ENCODE measurements around the gene LIMA1.
A peak's percentile ranks its signal among the peaks of the same experiment; 100 is the strongest.
"Not testable (repeated sequence)": the region's sequence is repeated elsewhere in the genome, so short reads cannot be mapped to it uniquely, and the experiment has no call there.

Gene LIMA1

DNA sequence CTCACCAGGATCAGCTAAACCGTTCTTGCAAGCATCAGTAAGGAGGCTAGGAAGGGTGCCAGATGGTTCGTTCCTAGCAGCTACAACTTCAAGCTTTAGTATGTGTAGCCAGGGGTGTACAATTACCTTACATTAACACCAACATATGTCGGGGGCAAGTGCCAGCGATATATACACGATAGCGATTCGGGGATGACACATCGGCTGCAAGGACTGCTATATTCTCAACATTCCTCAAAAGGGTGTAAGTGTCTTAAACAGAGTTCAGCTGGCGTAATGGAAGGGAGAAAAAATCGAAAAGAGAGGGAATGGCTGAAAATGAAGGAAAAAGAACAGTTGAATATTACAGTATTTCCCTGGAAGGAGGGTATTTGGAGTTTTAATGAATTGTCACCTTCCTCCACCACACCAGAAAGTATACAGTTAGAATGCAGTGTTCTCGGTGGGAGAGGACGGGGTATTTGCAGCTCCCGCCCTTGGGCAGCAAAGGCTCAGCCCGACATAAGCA lies 545 bp downstream of the LIMA1 start:
- DNase-seq: no peak

DNA sequence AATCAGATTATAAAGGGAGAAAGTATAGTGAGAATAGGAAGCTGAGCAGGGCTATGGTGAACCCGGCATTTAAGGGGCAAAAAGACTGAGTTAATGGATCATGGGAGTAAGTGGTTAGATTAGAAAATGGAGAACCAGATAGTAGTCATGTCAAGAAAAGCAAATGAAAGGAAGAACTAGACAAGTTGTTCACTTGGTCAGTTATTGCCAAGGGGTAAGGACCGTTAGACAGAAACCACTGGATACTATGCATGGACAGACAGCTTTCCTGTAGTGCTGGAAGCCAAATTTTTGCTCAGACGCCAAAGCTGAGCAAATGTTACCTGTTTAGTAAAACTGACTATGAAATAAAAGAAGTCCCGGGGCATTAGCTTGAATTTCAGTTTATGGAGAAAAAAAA lies 3.8 kb downstream of the LIMA1 start:
- no peak for DNase-seq

DNA sequence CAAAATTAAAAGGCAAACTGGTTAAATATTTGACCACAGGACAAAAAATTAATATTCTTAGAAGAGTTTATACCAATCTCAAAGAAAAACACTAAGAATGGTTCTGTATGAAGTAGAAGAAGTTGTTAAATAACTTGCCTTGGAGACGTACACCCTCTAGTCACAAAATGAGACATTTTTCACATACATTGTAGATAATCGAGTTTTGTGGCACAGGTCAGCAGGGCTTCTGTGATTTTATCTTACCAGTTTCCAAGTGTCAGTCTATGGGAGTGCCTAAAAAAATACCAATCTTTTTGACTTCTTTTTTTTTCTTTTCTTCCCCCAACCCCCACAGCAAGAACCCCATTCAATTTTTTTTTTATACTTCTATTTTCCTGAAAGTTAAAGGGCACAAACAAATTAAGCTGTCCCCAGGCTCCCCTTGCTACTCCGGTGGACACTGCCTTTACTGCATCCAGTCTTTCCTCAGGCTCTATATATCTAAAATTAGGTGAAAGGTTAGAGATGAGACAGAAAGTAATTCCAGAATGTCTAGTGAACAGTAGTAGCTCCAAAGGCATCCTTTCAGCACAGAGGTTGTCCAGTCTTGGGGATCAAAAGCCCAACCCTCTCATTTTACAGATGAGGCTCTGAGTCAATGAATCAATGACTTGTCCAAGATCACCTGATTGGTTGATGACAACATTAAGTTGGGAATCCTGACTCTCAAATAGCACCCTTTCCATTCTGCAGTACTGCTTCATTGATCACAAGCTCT lies 6.2 kb downstream of the LIMA1 start:
- DNase-seq: no peak

DNA sequence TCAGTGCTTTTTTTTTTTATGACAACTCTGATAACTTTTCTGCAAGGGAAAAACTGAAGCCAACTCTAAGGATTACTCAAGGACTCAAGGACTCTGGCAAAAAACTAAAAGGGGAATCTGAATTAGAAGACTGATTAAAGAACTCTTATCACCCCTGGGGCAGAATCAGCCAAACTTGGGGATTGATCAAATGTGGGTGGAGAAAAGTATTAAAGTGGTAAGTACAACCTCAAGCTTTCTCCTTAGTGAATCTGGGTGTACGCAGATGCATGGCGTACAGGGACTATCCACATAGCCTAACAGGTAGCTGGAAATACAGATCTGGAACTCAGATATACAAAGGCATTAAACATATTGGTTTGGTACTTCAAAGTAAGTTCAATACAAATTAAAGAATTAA lies 7.3 kb downstream of the LIMA1 start:
- no peak for DNase-seq

DNA sequence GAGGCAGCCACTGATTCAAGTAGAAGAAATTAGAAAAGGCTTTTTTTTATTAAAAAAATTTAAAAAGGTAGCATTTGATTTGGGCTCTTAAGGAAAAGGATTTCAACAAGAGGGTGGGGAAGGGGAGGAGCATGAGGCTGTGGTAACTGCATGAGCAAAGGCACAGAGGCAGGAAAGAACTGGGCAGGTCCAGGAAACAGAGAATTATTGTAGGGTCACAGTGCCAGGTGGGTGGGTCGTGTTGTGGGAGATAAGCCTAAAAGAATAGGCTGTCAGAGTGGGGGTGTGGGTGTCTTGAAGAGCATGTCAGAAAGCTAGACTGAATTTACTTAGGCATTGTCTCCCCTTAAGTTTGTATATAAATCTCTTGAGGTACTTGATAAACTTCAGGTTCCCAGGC lies 7.8 kb downstream of the LIMA1 start:
- no peak for DNase-seq

DNA sequence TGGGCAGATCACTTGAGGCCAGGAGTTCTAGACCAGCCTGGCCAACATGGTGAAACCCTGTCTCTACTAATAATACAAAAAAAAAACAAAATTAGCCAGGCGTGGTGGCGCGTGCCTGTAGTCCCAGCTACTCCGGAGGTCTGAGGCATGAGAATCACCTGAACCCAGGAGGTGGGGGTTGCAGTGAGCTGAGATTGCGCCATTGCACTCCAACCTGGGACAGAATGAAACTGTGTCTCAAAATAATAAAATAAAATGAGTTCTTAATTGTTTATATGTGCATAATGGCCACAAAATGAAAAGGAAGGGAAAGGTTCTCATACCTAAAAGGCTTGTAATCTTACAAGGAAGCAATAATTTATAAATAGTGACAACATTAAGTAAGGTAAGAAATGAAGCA lies 8.2 kb downstream of the LIMA1 start:
- DNase-seq: not testable (repeated sequence)

DNA sequence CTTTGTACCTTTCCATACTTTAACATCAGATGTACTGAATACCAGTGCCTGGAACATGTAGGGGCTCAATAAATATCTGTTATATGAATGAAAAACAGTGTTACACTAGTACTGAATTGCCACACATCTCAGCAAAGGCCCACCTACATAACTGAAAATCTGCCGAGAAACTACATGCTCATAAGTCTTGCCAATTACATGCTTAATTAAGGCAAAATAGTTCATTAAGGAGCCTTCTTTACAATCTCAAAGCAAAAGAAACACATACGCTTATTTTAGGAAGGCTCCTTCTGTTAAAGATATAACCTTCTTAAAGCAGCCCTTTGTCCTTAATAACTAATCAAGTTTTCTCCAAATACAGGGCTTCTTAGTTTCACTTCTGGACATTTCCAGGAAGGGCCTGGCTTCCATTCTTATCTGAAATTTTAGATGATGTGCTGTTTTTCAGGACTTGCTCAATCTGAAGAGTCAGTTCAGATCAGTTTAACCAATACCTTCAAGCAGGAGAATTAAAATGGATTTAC lies 11.5 kb downstream of the LIMA1 start:
- DNase-seq: no peak

DNA sequence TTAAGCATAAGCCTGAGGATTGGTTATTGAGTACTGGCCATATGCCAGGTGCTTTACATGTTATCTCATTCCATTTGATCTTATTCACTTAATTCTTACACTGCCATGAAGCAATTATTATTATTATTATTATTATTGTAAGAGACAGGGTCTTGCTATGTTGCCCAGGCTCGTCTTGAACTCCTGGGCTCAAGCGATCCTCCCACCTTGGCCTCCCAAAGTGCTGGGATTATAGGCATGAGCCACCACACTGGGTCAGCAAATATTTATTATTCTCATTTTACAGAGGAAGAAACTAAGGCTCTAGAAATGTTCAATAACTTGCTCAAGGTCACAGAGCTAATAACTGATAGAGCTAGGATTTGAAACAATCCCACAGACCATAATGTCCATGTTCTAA lies 14.8 kb downstream of the LIMA1 start:
- DNase-seq: no peak

DNA sequence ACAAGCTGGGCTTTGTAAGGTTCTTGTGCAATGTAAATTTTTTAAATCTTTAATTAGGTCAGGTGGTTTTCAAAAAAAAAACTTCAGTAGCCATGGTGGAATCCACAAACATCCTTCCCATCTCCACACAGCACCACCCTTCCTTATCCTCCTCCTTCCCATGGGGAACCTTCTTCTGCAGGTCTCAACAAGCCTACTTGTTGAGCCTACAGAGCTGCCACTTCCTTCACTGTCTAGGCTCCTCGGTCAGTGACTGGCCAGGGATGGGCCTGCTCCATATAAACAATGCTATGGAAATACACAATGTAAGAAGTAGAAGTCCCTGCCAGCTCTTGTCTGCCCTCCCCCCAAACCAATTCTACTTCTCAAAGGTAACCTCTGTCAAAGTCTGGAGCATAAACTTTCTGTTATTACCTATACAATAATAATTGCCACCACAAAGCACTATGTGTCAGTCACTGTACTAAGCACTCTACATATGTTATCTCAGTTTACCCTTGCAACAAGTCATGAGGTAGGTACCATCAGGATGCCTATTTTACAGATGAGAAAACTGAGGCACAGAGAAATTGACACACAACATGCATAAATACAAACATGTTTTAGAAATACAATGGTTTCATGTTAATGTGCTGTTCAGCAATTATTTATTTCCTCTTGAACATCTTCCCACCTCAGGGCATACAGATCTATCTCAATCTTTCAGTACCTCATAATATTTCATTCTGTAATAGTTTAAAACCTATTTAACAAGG lies 17.4 kb downstream of the LIMA1 start:
- no peak for DNase-seq

DNA sequence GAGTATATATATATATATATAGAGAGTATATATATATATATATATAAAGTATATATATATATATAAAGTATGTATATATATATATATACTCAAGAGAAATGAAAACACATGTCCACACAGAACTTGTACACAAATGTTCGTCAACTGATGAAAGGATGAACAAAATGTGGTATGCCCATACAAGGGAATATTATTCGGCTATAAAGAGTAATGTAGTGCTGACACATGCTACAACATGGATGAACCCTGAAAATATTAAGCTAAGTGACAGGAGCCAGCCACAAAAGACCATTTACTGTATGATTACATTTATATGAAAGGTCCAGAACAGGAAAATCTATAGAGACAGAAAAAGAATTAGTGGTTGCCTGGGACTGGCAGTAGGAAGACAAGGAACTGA lies 19.5 kb downstream of the LIMA1 start:
- no peak for DNase-seq

DNA sequence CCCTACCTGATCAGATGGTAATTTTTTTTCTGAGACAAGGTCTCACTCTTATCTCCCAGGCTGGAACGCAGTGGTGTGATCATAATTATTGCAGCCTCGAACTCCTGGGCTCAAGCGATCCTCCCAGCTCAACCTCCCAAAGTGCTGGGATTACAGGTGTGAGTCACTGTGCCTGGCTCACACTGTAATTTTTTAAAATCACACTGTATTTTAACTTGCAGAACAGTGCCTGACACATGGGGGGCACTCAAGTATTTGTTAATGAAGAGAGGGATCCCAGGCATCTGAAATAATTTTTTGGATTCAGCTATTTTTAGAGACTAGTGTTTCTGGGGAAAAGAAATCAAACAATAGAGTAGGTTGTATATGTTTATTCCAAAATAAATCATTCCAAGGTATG lies 21.7 kb downstream of the LIMA1 start:
- DNase-seq: no peak

DNA sequence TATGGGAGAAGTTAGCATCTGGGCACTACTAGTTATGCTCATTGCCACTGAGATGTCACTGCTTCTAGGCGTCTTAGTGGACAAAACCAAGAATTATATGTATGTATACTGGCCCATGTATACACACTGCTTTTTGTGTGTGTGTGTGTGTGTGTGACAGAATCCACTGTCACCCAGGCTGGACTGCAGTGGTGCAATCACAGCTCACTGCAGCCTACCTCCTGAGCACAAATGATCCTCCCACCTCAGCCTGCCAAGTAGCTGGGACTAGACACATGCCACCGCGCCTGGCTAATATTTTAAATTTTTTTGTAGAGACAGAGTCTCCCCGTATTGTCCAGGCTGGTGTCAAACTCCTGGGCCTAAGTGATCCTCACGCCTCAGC lies 25.2 kb downstream of the LIMA1 start:
- no peak for DNase-seq

DNA sequence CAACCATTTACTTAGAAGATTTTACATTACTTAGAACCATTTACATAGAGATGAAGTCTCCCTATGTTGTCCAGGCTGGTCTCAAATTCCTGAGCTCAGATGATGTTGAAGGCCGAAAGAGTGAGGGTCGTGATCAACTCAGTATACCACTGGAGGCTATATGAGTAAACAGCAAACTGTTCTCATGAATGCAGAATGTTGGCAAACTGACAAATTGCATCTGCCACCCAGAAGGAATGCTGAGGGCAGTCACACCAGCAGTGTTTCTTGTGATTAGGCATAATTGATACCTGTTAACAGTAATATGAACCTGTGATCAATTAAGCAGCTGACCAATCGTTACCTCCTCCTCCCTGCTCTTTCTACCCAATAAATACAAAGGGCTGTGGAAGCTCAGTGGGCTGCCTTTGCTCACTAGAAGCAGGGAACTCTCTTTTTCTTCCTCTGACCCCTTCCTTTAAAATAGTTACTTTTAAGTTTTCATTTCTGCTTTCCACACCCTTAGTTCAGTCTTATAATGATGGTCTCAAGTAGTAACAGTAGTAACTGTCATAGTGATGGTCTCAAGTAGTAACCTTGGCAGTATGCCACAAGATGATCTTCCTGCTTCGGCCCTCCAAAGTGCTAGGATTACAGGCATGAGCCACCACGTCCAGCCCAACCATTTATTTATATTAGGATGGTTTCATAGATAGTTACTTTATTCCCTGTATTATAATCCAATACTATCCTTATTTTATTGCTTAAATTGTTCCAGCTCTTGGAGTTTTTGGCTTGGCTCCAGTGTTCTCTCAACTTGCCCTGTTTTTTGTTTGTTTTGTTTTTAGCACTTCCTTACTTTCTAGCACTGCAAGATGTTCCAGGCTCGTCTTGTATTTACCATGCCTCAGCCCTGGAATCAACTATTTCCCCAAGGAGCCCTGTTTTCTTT lies 25.8 kb downstream of the LIMA1 start:
- DNase-seq: no peak

DNA sequence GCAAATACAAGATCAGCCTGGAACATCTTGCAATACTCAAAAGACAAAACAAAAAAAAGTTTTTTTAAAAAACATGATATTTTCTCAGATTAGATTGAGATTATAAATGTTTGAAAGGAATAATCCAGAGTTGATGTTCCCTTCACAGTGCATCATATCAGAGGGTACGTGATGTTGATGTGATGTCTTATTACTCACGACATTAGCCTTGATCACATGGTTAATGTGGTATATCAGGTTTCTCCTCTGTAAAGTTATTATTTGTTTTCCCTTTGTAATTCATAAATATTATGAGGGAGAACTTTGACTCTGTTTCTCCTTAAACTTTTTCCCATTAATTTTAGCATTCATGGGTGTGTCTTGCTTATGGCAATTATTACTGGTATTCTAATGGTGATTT lies 26.6 kb downstream of the LIMA1 start:
- no peak for DNase-seq

DNA sequence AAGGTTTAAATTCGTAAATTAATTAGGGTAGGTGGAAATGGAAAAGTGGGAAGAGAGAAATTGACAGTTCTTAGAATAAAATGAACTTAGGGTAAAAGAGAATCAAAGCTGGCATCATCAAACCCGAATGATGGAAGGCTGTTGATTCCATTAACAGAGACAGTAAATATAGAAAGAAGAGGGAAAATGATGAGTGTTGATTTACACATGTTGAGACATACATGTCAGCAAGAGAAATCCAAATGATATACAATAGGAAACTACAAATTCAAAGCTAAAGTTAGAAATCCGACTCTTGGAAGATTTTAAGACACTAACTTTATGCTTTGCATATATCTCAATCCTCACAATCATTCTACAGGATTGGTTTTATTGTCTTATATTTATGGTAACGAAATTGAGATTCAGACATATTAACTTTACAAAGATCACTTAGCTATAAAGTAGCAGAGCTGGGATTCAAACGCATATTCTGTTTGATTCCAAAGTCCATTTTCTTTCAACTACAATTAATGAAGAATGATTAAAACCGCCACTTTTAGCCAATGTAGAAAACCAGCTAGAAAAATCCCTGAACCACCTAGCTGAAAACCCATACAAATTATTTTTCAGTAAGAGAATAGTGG lies 30.2 kb downstream of the LIMA1 start:
- no peak for DNase-seq

DNA sequence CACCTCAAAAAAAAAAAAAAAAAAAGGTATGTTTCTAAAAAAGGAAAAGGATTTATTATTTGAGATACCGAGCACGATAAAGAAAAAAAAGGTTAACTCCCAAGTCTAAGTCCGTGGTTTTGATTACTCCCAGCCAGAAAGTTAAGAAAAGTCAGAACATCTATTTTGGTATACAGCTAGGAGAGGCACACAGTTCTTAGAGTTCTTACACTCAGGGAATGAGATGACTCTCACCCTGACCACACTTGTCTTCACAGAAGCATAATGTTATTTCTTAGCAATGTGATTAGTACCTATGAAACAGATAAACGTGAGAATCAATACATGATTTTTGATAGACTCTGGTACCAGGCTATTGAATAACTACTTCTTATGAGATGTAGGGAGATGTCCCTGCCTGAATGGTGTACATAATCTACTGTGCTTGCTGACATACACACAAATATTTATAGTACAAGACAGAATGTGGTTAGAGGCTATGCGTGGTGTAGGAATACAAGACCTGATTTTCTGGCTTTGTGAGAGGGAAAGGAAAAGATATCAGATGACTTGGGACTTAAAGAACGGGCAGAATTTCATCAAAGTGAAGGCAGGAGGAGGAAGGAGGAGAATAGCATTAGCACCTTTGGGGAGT lies 31.6 kb downstream of the LIMA1 start:
- DNase-seq: no peak

DNA sequence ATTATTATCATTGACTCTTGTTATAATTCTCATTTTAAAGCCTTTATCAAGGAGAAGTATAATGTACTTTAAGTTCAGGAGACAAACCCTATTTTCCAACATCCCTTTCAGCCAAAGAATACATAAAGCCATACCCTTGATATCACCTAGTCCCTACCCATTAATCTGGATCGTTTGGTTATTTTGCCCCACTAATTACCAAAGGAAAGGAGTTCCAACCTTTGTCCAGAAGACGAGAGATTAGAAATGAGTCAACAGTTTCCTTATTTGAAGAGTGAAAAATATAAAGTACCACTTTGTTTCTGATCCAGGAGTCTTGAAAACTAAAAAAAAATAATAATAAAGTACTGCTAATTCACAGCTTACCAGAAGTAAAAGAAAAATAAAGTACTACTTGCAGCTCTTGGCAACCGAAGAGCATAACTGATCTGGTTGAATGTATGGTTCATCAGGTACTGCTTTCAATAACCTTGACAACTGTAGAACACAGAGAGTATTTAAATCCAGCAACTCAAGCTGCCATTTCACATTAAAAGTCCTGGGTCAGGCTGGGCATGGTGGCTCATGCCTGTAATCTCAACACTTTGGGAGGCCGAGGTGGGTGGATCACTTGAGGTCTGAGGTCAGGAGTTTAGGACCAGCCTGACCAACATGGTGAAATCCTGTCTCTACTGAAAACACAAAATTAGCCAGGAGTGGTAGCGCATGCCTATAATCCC lies 33.7 kb downstream of the LIMA1 start:
- no peak for DNase-seq

DNA sequence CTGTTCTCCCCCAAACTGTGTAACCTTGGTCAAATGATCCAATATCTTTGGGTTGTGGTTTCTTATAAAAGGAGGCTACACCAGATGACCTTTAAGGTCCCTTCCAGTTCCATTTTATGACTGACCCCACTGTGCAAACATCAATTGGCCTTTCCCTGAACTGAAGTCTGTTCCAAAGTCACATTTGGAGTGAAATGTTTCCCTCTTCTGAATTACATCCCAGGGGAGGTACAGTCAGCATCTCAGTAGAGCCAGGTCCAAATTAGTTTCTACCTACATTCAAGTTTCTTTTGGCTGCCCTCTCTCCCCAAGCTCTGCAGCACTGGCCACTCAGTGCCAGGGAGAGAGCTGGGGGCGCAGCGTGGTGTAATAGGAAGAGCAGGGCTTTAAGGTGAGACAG lies 34.4 kb downstream of the LIMA1 start:
- DNase-seq: no peak

DNA sequence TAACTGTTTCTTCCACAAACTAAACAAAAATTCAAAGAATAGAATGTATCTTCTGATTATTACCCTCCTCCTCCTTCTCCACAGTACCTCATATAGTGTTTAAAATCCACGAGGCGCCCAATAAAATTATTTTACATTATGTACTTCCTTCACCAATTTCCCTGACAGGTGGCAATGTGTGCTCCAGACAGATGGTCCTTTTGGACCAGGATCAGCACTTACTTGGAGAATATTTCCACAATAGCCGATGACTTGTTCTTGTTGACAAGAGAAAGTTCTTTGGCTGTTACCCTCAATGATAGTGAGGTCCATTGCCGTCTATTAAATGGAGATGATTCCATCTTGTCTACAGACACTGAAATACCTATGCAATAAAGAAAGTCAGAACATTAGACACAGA lies 34.9 kb downstream of the LIMA1 start:
- DNase-seq: no peak

DNA sequence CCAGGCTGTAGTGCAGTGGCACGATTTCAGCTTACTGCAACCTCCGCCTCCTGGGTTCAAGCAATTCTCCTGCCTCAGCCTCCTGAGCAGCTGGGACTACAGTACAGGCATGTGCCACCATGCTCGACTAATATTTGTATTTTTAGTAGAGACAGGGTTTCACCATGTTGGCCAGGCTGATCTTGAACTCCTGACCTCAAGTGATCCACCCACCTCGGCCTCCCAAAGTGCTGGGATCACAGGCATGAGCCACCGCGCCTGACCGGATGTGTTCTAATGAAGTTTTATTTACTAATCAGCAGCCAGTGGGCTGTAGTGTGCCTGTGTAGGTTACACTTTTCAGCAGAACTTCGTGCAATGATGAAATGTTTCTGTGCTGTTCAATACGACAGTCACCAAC lies 35.7 kb downstream of the LIMA1 start:
- not testable (repeated sequence) for DNase-seq

DNA sequence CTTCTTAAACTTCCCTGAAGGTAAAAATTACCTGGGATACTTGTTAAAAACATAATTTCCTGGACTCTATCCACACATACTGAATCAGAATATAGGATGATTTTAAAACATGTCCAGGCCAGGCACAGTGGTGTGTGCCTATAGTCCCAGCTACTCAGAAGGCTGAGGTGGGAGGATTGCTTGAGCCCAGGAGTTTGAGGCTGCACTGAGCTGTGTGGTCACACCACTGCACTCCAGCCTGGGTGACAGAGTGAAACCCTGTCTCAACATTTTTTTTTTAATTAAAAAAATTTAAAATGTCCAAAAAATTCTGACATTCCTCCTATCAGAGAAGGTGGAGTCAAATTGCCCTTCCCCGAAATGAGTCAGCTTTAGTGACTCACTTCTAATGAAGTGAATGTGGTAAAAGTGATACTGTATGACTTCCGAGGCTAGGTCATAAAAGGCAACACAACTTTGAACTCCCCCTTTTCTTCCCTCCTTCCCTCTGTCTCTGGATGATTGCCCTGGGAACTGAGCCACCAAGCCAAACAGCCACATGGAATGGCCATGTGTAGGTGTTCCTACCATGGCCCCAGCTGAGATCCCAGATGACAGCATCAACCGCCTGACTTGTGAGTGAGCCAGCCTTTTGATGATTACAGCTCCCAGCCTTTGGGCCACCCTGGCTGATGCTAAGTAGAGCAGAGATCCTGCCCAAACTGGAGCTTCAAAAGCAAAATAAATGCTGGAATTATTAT lies 36.3 kb downstream of the LIMA1 start:
- DNase-seq: peak; percentile 69
